Islet precursor cell (in vitro differentiated cells): ENCODE data around the gene RPP25L.

Experiments used
- DNase-seq: peaks from one replicate; pipeline ENCODE4 v3.0.0-alpha.2; 2018

RPP25L gene

DNA sequence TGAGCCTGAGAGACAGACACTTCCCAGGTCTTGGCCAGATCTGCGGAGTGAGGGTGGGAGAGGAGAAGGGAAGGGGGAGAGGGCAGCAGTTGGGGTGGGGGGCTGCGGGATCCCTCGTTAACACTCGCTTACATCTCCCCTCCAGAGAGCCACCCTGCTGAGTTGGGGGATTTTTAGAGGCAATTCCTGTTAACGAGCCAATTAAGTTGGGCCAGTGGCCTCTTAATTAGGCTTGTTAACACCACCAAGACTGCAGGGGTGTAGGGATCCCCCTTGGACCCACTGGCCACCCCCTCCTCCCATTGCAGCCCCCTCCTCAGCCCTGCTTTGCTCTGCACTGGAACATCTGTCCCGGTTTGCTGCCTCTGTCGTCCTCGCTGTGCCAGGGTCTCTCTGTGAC, 46.0 kb downstream of the RPP25L start:
- no peak for DNase-seq

GRCh38 chr9:34564617-34565016, 47.3 kb downstream of the RPP25L start:
- no peak for DNase-seq

GRCh38 chr9:34563262-34563661, 48.6 kb downstream of the RPP25L start:
- DNase-seq, result no peak

GRCh38 chr9:34562135-34562745, 49.7 kb downstream of the RPP25L start:
- no peak for DNase-seq

DNA sequence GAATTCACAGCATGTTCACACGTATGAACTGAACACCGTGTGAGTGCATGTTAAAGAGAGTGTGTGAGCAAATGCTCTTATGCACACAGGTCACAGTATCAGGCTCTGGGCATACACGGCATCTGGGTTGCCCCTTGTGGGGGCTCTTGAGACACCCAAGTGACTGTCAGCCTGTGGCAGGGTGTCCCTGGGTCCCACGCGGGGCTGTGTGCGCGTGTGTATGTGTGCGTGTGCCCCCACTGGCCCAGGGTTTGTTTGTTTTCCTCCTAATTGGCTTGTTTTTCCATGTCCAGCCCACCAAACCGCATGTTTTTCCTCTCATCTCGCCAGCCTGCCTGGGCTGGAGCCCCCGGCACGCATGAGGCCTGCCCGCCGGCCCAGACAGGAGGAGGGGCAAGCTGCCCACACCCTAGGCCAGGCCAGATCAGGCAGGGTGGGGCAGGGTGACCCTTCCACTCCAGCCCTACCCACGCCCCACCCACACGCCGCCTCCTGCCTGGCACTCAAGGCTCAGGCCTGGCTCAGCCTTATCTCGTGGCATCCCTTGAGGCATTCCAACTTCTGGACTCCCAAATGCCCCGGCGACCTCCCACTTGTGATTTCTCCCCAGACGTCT, 51.2 kb downstream of the RPP25L start:
- no peak for DNase-seq
